ENCODE data around the gene DNAH1. TPM values are rescaled to one million over a fixed set of nuclear protein-coding genes. Genes with fewer than 3 reads are reported as not detected.

Gene DNAH1
- total and polyA plus RNA-seq, 2 of the 13 experiments (the other 11 are each of a cell fraction or from before 2014, with no cell fraction given), result 0.64 to 3.5 TPM

DNA sequence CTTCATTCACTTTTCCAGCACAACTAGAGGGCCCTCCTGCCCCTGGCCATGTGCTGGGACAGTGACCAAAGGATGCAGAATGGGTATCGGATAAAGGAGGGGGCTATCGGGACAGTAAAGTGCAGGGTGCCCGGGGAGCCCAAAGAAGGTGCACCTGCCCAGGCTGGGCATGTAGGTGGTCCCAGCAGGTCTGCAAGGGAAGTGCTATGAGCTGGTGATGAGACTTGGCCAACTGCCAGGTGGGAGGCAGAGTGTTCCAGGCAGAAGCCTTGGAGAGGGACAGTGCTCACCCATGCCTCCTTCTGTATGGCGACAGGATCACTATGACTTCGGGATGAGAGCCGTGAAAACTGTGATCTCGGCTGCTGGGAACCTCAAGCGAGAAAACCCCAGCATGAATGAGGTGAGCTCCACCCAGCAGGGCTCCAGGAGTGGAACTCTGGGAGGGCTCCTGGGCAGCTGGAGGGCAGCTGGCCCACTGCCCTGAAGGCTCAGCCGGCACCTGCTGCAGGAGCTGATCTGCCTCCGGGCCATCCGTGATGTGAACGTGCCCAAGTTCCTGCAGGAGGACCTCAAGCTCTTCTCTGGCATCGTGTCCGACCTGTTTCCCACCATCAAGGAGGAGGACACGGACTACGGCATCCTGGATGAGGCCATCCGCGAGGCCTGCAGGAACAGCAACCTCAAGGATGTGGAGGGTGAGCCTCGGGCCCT lies 48.4 kb downstream of the DNAH1 start:
- in situ Hi-C loops (cut with HindIII; ENCODE audit: extremely low pct_ligation_motif_present, low pct_unique_long_range_greater_than_20kb), result no loop called here
- no peaks in the 10 kb centered on the region; a peak in 1 of 5 replicates for H3K27me3 ChIP-seq (ENCODE audit: control insufficient read depth in 1 of 2, insufficient read depth in 2 of 2, low read length in 2 of 2)
- H3K4me3 ChIP-seq (replicated peaks in 1 of 3; ENCODE audit: insufficient read depth in 1 of 3, low read depth in 2 of 3, low read length in 3 of 3), result no peak overlapping the region
- H3K36me3 ChIP-seq (replicated peaks in 1 of 2; ENCODE audit: control insufficient read depth in 1 of 2, insufficient read depth in 2 of 2, low read length in 2 of 2), result no peaks in the 10 kb centered on the region
- H3K4me2 ChIP-seq (ENCODE audit: low read depth, low read length), result no peak overlapping the region
- no TSS peak for BruUV-seq (replicated peaks)
- H3K9me3 ChIP-seq (ENCODE audit: low read length), result no peaks in the 10 kb centered on the region
- FAIRE-seq (no peak), ATAC-seq (no peak), DNase-seq (ENCODE audit: low spot score) (no peak)
- H2AFZ ChIP-seq (ENCODE audit: low read length), result no peak overlapping the region
- CTCF ChIA-PET (ENCODE audit: low intra/inter-chr PET ratio, low total read pairs), result no interaction called here
- H3K79me2 ChIP-seq (ENCODE audit: insufficient read depth, low read length), result no peaks in the 10 kb centered on the region
- no peak overlapping the region for H3K9ac ChIP-seq (ENCODE audit: insufficient read depth, low read depth, low read length)
- intact Hi-C loops (cut with micrococcal nuclease; ENCODE audit: unreplicated experiment), result no loop called here
- H4K20me1 ChIP-seq (ENCODE audit: insufficient read depth, low read length), result no peaks in the 10 kb centered on the region
- WGBS (ENCODE audit: low lambda C conversion rate), result 91% methylated on average over 9 of the region's 19 CpGs
- no peak overlapping the region for H3K27ac ChIP-seq (ENCODE audit: extremely low read length, insufficient read depth, low read length)
- no peaks in the 10 kb centered on the region for H3K4me1 ChIP-seq (ENCODE audit: insufficient read depth, low read length)
- POLR2A ChIA-PET, result no interaction called here
- TF ChIP-seq ZNF703 (CRISPR knock-in tag; IDR thresholded peaks at IDR 0.05; ENCODE audit: borderline replicate concordance), result no peak
- TF ChIP-seq, protein P1, sequence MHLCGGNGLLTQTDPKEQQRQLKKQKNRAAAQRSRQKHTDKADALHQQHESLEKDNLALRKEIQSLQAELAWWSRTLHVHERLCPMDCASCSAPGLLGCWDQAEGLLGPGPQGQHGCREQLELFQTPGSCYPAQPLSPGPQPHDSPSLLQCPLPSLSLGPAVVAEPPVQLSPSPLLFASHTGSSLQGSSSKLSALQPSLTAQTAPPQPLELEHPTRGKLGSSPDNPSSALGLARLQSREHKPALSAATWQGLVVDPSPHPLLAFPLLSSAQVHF (CRISPR knock-in tag; IDR thresholded peaks at IDR 0.05), result no peak
- TF ChIP-seq CCAR2 (optimal IDR thresholded peaks at IDR 0.05; ENCODE audit: low read depth, low read length), result no peak
- no peak for TF ChIP-seq ZNF614 (CRISPR knock-in tag; IDR thresholded peaks at IDR 0.05; ENCODE audit: borderline replicate concordance)
- TF ChIP-seq ZSCAN12 (CRISPR knock-in tag; IDR thresholded peaks at IDR 0.05), result no peak
- TF ChIP-seq SP2 (CRISPR knock-in tag; IDR thresholded peaks at IDR 0.05), result no peak
- TF ChIP-seq, protein P2, sequence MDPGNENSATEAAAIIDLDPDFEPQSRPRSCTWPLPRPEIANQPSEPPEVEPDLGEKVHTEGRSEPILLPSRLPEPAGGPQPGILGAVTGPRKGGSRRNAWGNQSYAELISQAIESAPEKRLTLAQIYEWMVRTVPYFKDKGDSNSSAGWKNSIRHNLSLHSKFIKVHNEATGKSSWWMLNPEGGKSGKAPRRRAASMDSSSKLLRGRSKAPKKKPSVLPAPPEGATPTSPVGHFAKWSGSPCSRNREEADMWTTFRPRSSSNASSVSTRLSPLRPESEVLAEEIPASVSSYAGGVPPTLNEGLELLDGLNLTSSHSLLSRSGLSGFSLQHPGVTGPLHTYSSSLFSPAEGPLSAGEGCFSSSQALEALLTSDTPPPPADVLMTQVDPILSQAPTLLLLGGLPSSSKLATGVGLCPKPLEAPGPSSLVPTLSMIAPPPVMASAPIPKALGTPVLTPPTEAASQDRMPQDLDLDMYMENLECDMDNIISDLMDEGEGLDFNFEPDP (CRISPR knock-in tag; conservative IDR thresholded peaks at IDR 0.05), result no peak
- no peak for TF ChIP-seq ZFP41 (CRISPR knock-in tag; IDR thresholded peaks at IDR 0.05; ENCODE audit: borderline replicate concordance)
- no peak for TF ChIP-seq RNF2 (conservative IDR thresholded peaks at IDR 0.05; ENCODE audit: low read depth)
- TF ChIP-seq MAFG (CRISPR knock-in tag; IDR thresholded peaks at IDR 0.05), result no peak
- TF ChIP-seq, protein P3, sequence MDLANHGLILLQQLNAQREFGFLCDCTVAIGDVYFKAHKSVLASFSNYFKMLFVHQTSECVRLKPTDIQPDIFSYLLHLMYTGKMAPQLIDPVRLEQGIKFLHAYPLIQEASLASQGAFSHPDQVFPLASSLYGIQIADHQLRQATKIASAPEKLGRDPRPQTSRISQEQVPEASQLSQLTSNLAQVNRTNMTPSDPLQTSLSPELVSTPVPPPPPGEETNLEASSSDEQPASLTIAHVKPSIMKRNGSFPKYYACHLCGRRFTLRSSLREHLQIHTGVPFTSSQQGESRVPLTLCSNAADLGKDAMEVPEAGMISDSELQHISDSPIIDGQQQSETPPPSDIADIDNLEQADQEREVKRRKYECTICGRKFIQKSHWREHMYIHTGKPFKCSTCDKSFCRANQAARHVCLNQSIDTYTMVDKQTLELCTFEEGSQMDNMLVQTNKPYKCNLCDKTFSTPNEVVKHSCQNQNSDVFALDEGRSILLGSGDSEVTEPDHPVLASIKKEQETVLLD (CRISPR knock-in tag; IDR thresholded peaks at IDR 0.05; ENCODE audit: low read depth), result no peak
- TF ChIP-seq ZNF326 (CRISPR knock-in tag; IDR thresholded peaks at IDR 0.05; ENCODE audit: borderline replicate concordance), result no peak
- TF ChIP-seq ZNF780A (CRISPR knock-in tag; IDR thresholded peaks at IDR 0.05), result no peak
- TF ChIP-seq ZSCAN30 (CRISPR knock-in tag; IDR thresholded peaks at IDR 0.05), result no peak
- TF ChIP-seq KLF9 (CRISPR knock-in tag; IDR thresholded peaks at IDR 0.05; ENCODE audit: low read depth), result no peak
- no peak for TF ChIP-seq SUZ12 (IDR thresholded peaks at IDR 0.05; ENCODE audit: low read depth, low read length)
- no peak for TF ChIP-seq NFATC3 (CRISPR knock-in tag; IDR thresholded peaks at IDR 0.05)
